ENCODE measurements around the gene TMEM184C. TPM values are rescaled to one million over a fixed set of nuclear protein-coding genes. Genes with fewer than 3 reads are reported as not detected.

Gene TMEM184C
- total and polyA plus RNA-seq, 10 donors, result 2.9 to 26.3 (median 22.4) TPM

DNA sequence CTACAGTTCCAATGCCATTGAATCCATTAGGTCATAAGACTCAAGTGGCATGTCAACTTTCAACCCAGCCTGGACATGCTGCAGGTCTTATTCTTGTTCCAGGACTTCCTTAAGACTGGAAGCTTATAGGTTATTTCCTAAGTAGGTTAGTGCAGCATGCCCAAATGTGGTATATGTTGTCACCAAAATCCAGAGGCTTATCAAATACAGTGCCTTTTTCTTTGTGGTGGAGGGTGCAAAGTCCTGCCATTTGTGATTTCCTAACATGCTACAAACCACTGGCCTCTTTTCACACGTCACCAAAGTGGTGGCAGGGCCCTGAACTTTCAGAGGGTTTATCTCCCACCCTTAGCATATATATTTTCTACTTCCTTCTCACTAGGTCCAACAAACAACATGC lies 9.7 kb upstream of the TMEM184C start:
- Histone ChIP-seq H3K9me3 (no peaks in the 10 kb centered on the region), H3K4me3 (no peak overlapping the region), H3K27ac (no peak overlapping the region), H3K36me3 (no peaks in the 10 kb centered on the region), H3K4me1 (no peaks in the 10 kb centered on the region), H3K27me3 (replicated peaks in 1 of 7) (peaks cover 0 to 8% (median 0%) of the 10 kb centered on the region in 7 donors)
- intact Hi-C loops (cut with DNase I; ENCODE audit: low total_unique reads), result no loop called here
- no peak for DNase-seq
- TF ChIP-seq POLR2AphosphoS5 (IDR thresholded peaks at IDR 0.05) (no peak), POLR2A (IDR thresholded peaks at IDR 0.05) (no peak)
- TF ChIP-seq, protein P1, sequence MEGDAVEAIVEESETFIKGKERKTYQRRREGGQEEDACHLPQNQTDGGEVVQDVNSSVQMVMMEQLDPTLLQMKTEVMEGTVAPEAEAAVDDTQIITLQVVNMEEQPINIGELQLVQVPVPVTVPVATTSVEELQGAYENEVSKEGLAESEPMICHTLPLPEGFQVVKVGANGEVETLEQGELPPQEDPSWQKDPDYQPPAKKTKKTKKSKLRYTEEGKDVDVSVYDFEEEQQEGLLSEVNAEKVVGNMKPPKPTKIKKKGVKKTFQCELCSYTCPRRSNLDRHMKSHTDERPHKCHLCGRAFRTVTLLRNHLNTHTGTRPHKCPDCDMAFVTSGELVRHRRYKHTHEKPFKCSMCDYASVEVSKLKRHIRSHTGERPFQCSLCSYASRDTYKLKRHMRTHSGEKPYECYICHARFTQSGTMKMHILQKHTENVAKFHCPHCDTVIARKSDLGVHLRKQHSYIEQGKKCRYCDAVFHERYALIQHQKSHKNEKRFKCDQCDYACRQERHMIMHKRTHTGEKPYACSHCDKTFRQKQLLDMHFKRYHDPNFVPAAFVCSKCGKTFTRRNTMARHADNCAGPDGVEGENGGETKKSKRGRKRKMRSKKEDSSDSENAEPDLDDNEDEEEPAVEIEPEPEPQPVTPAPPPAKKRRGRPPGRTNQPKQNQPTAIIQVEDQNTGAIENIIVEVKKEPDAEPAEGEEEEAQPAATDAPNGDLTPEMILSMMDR (IDR thresholded peaks at IDR 0.05 in 8 of 11, conservative IDR thresholded peaks at IDR 0.05 in 3 of 11), result no peak
- 67 to 81% (median 75%) methylated on average over 1 of the region's 1 CpG for WGBS, 5 donors

DNA sequence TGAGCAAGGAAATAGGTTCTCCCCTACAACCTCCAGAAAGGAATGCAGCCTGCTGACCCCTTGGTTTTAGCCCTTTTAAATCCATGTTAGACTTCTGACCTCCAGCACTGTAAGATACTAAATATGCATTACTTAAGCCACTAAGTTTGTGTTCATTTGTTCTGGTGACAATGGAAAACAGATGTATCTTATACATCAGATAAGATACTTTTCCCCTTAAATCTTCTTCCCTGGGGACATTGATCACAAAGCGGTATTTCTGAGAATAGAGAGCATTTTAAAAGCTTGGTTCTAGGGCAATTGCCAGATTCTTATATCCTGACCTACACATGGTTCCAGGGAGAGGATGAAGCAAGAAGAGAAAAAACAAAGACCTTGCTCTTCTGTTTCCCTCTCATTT lies 6.5 kb upstream of the TMEM184C start:
- Histone ChIP-seq H3K4me1 (no peaks in the 10 kb centered on the region), H3K27me3 (replicated peaks in 1 of 7) (peaks cover 0 to 8% (median 0%) of the 10 kb centered on the region in 7 donors), H3K27ac (no peak overlapping the region), H3K36me3 (no peaks in the 10 kb centered on the region), H3K9me3 (no peaks in the 10 kb centered on the region), H3K4me3 (no peak overlapping the region)
- WGBS, 5 donors, result 91 to 97% (median 95%) methylated on average over 1 of the region's 1 CpG
- TF ChIP-seq POLR2AphosphoS5 (IDR thresholded peaks at IDR 0.05) (no peak), POLR2A (IDR thresholded peaks at IDR 0.05) (no peak)
- TF ChIP-seq, protein P1 (IDR thresholded peaks at IDR 0.05 in 8 of 11, conservative IDR thresholded peaks at IDR 0.05 in 3 of 11), result no peak
- no peak for DNase-seq
- intact Hi-C loops (cut with DNase I; ENCODE audit: low total_unique reads), result no loop called here

DNA sequence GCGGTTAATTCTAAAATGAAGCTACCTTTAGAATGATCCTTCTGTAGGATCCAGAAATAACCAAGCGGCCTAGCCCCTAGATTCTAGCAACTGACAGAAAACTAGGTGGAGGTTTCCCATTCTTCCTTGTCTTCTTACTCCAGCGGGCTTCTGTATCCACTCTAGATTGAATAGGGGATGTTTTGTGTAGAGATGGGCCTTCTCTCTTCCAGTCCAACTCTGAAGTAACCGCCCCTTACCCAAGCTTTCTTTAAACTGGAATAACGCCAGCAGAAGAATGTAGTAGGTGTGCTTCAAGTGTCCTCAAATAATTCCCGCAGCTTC lies 386 bp upstream of the TMEM184C start:
- Histone ChIP-seq H3K4me1 (peaks cover 25 to 52% (median 43%) of the 10 kb centered on the region in 6 donors), H3K27ac (peak overlapping the region; percentile 23 to 92 (median 88))
- DNase-seq, result no peak

More for the DNA sequence above, 386 bp upstream of the TMEM184C start:
- TF ChIP-seq POLR2AphosphoS5 (IDR thresholded peaks at IDR 0.05) (no peak), POLR2A (IDR thresholded peaks at IDR 0.05) (no peak)
- TF ChIP-seq, protein P1 (IDR thresholded peaks at IDR 0.05 in 8 of 11, conservative IDR thresholded peaks at IDR 0.05 in 3 of 11), result no peak
- H3K27me3 ChIP-seq (replicated peaks in 1 of 7), result no peaks in the 10 kb centered on the region
- 31 to 38% (median 35%) methylated on average over 6 of the region's 6 CpGs for WGBS, 5 donors
- intact Hi-C loops (cut with DNase I; ENCODE audit: low total_unique reads), result loop anchor here (5.0 kb wide), 1 partner anchor 65 kb away; the partner anchor contains the start of gene PRMT9
- H3K4me3 ChIP-seq, result peak overlapping the region; percentile 61 to 88 (median 84)
- H3K9me3 ChIP-seq, result no peaks in the 10 kb centered on the region
- H3K36me3 ChIP-seq, result peaks cover 0 to 18% (median 0%) of the 10 kb centered on the region in 6 donors
